Activated naive CD4-positive, alpha-beta T cell (primary cell): ENCODE data around the gene TCEANC2.
A peak's percentile ranks its signal among the peaks of the same experiment; 100 is the strongest.
"Not testable (repeated sequence)": the region's sequence is repeated elsewhere in the genome, so short reads cannot be mapped to it uniquely, and the experiment has no call there.

Source experiments
- DNase-seq, 4 experiments: peaks; one replicate each; lab custom pipeline; 2025; lab: John Stamatoyannopoulos, UW

TCEANC2 gene

DNA sequence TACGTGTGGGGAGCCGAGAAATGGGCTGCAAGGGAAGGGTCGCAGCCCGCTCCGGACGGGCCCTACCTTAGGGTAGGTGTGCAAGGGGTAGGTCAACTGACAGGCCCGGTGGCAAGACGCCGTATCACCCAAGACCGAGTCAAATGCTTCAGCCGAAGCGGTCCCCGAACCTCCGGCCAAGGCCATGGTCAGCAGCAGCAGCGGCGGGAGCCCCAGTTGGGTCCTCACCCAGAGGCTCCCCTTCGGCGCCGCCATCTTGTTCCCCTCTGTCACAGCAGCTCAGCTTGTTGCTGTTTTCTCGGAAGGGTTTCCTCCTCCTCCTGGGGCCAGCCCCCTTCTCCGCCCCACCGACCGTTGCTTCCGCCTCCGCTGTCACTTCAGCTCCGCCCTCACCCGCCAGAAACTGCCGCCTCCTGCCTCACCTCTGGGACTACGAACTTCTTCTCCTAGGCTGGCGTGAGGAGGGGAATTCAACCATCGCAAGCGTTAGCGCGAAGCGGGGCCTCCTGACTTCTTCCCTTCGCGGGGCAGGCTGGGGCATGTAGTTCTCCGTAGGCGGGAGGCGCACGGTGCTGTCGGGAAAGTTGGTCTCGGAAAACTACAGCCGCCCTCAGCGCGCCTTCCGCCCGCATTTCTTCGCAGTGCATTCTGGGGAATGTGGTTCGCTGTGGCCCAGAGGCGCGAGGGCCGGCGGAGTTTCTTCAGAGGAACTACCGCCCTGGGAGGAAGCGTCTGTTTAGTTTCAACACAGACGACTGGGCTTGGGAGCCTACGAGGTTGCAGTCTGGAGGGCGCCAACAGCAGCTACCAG is at the start of gene TCEANC2, which contains the start of gene TMEM59:
Gene TCEANC2 (plus strand): TSS at position 675 of the 811 bp plus-strand sequence. CDS start 815 bp downstream, outside the sequence.
Gene TMEM59 (minus strand): TSS at position 271 of the 811 bp plus-strand sequence. CDS start 16 bp downstream, at position 255.
- peak; percentile 91 to 95 (median 94) for DNase-seq

DNA sequence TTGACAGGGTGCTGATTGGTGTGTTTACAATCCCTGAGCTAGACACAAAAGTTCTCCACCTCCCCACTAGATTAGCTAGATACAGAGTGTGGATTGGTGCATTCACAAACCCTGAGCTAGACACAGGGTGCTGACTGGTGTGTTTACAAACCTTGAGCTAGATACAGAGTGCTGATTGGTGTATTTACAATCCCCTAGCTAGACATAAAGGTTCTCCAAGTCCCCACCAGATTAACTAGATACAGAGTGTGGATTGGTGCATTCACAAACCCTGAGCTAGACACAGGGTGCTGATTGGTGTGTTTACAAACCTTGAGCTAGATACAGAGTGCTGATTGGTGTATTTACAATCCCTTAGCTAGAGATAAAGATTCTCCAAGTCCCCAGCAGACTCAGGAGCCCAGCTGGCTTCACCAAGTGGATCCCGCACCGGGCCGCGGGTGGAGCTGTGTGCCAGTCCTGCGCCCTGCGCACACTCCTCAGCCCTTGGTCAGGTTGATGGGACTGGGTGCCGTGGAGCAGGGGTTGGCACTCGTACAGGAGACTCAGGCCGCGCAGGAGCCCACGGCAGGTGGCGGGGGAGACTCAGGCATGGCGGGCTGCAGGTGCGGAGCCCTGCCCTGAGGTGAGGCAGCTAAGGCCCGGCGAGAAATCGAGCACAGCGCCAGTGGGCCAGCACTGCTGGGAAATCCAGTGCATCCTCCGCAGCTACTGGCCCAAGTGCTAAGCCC is 49.5 kb upstream of the TCEANC2 start:
- not testable (repeated sequence) for DNase-seq

DNA sequence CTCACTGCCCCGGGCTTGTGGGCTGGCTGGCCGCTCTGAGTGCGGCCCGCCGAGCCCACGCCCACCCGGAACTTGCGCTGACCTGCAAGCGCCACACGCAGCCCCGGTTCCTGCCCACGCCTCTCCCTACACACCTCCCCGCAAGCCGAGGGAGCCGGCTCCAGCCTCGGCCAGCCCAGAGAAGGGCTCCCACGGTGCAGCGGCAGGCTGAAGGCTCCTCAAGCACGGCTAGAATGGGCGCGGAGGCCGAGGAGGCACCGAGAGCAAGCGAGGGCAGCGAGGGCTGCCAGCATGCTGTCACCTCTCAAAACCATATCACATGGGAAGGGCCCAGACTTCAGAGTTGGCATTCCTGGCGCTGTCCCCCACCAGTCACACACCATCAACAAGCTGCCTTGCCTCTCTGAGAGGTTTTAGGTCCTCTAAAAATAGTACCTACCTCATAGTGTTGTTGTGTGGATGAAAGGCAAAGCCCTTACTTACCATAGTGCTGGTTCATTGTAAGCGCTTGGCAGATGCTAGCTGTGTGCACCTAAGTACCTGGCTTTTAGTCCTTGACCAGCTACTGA is 48.8 kb upstream of the TCEANC2 start:
- no peak for DNase-seq

DNA sequence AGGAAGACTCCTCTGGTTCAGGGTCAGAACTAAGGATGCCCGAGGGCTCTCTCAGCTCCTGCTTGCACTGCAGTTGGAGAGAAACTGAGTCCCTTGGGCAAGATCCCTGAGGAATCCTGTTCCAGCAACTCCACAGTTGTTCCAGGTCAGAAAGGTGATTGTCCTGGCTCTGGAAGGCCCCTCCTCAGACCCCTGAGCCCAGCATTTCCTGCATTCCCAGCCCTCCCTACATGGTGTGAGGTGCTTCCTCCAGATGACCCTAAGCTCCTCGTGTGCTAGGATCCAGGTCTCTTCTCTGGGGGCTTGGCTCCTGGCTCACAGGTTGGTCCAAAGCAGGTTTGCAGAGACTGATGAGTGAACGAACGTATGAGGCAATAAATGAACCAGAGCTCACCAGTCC is 46.9 kb upstream of the TCEANC2 start:
- DNase-seq: no peak

DNA sequence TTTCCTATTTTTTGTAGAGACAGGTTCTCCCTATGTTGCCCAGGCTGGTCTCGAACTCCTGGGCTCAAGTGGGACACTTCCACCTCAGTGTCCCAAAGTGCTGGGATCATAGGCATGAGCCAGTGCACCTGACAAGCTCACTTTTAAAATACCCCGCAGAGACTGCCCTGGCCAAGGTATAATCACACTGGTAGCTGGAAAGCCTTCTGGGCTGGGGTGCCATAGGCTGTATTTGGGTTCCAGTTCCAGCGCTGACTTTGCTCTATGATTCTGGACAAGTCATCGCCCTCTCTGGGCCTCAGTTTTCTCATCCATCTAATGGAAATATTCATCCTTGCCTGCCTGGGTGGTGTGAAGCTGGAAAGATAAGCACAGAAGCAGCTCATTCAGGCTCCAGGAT is 45.8 kb upstream of the TCEANC2 start:
- DNase-seq: no peak

DNA sequence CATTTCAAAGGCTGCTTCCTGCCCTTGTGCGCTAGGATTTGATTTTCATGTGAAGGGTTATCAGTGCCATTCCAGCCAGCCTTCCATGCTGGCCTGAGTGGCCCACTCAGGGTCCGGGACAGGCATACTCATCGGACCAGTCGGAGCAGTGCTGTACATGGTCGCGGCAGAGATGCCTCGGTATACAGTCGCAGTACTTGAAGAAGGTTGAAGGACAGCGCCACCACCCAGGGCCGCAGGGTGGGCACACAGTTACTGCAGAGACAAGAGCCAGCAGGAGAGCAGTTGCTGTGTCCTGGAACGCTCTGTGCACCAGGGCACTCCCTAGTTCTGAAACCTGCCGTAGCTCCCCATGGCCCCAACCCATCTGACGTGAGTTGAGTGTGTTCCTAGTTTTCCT is 44.5 kb upstream of the TCEANC2 start:
- no peak for DNase-seq

DNA sequence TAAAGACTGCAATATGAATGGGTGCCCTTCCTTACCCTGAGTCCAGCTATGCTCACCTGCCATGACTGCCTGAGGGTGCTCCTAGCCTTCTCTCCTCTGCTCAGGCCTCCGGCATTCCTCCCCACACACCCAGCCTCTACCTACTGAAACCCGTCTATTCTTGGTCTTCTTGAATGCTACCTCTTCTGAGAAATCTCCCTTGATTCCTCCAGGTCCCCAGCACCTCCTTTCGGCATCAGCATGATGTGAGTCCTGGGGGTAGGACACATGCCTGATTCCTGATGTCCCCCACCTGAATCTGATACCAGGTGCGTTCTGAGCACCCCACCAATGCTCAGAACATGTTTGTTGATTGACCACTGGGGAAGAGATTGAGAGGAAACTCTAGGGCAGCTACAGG is 44.0 kb upstream of the TCEANC2 start:
- no peak for DNase-seq

DNA sequence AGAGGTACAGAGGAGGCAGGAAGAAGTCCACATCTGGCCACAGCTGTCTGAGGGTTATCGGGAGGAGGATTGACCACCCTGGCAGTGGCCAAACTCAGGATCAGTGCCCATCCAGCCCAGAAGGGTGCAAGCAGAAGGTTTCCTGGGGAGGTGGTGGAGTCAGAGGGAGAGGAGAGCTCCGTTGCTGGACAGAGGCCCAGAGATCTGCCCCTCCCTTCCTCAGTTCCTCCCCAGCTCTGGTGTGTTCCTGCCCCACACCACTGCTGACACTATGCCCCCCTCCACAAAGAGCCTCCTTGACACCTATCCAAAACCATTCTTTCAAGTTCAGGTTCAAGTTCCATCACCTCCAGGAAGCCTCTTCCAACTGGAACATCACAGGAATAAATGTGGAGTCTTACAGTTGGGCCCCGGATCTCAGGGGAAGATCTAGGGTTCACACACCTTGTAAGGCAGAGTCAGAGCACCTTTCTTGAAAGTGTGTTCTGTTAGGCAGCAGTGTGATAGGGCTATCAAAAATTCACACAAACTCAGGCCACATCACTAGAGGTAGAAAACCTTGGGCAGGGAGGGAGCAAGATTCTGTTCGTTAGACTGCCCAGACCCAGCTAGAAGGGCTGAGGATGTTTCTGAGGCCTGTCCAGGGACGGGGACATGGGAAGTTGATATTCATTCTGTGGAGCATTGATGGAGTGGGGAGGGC is 42.8 kb upstream of the TCEANC2 start:
- no peak for DNase-seq

DNA sequence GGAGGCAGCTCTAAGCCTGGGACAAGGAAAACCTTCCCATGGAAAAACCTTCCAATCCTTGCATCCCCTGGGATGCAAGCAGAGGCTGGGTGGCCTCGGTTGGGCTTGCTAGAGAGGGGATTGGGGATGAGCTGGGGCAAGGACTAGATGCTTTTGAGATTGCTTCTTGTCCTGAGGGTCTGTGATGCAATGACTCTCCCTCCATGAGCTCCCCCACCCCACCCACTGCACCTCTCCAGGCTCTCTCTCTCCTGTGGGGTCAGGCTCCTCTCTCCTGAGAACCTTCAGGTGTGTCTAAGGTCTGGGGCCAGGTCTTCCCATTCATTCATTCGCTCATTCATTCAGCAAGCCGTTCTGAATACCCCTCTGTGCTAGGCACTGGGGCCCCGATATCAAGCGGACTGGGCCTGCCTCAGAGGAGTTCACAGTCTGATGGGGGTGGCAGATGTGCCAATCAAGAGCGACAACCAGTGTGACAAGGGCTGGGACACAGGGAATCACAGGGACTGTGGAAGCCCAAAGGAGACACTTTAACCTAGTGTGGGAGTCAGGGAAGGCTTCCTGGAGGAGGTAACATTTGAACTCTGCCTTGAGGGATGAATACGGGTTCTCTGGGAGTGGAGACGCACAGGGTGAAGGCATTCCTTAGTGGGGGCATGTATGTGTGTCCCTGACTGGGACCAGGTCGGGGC is 41.9 kb upstream of the TCEANC2 start:
- no peak for DNase-seq

DNA sequence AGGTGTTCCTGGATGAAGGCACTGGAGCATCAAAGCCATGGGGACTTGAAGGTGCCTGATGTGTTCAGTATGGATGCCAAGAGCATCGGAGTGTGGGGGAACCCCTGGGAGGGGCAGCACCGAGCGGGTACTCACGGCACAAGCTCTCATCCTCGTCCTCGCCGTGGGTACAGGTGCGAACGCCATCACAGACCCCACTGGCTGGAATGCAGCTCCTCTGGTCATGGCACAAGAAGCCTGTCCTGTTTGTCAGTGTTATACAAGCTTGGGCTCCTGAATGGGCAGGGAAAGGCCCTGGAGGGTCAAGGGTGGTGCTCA is 41.4 kb upstream of the TCEANC2 start:
- DNase-seq: no peak

DNA sequence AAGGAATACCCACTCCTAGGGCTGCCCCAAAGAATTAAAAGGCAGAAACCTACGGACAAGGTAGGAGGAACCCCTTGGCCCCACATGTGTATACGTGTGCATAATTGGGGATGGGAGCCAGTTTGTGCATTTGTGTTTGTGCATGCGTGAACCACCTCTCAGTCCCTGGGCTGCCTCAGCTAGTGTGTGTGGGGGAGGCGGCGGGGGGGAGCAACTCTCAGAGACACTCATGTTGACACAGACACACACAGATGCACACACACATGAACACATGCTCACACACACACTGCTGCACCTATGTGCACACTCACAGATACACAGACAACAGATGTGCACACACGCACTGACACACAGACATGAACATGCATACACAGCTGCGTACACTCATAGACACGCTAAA is 40.5 kb upstream of the TCEANC2 start:
- DNase-seq: no peak

DNA sequence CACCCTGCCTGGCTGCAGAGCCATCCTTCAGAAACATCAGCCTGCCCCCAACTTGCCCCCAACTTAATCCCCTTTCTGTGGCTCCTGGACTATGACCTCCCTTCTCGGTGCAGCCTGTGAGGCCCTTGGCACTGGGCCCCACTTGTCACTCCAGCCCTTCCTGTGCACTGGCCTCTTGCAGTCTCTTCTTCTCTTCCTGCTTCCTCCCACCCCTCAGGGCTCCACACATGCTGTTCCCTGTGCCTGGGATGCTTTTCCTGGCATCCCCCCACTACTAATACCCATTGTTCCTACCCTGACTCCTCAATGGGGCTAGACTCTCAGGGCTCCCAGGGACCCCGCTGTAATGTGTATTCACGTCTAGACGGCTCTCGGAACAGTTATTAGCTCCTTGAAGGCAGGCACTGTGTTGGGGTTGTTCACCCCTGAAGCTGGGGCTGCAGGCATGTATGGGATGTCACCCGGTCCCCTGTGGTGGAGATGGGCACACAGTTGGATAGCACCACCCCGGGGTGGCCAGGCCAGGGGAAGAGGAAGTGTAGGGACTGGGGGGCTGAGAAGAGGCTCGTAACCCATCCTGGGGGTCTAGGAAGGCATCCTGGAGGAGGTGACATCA is 39.9 kb upstream of the TCEANC2 start:
- no peak for DNase-seq

DNA sequence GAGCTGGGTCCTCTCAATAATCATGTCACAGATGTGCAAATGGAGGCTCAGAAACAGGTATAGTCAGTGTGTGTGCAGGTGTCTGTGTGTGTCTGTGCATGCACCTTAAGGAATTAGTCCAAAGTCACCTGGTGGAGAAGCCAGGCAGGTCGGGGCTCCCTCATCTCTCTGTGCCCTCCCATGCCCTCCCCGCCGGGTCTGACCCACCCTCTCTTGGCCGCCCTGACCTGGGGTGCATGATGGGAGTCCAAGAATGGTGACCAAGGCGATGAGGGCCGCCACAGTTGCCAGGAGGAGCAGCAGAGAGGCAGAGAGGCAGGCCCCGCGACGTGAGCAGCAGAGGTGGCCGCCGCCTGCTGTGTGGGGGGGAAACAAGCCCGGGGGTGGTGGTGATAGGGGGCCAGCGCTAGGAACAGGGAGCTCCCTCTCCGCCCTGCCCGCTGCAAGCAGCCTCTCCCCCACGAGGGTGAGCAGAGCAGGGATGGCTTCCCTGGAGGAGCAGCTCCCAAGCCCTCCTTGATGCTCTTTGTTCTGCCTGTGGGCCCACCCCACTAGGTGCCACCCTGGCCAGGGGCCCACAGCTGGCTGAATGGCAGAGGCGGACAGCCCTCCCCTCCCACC is 39.3 kb upstream of the TCEANC2 start:
- DNase-seq: no peak

DNA sequence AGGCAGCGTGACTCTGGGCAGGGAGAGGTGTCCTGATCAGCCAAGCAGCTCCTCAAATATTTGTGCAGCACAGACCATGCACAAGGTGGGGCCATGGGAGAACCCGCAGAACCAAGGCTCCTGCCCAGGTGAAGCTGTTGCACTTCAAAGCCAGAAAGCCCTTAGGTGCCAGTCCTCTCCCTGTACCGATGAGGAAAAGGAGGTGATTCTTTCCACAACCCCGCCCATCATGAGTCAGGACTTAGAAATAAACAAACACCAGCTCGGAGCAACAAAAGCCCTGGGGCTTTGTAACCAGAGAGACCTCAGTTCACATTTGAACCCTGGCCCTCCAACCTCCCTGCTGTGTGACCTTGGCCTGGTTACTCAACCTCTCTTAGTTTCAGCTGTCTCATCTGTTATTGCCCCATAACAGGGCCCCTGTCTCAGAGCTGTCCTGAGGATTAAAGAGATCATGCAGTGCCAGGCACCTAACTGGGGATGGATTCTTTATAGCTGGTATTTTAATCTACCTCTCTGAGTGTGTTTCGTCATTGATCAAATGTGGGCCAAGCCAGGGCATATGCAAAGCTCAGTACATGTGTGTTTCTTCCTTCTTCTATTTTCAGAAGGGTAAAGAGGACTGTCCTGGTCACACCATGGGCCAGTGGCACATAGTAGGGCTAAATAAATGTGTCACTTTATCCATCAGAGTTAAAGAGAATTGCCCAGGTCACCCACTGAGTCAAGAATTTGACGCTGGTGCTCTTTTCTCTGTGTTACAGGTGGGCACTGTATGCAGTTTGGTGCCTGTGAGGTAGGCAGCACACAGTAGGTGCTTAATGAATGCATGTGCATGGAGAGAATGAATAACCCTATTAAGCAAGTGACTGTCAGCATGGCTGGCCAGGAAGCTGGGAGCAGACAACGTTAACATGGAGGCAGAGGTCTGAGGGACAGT is 36.8 kb upstream of the TCEANC2 start:
- no peak for DNase-seq

DNA sequence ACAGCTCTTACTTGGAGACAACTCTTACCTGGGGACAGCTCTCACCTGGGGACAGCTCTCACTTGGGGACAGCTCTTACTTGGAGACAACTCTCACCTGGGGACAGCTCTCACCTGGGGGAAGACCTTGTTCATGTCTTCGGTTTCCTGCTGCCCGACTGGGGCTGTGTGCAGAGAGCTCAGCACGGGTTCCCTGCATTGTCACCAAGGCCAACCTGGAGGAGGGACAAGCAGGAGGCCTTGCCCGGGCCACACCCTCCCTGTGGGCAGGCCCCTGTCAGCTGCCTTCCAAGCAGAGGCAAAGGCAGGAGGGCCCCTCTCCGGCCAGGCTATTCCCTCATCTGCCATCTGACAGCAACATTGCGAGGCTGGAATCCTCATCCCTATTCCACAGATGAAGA is 35.4 kb upstream of the TCEANC2 start, which contains the start of gene LDLRAD1:
Gene LDLRAD1 (minus strand): TSS at position 208 of the 400 bp plus-strand sequence. CDS start 74 bp downstream, at position 134.
- no peak for DNase-seq

DNA sequence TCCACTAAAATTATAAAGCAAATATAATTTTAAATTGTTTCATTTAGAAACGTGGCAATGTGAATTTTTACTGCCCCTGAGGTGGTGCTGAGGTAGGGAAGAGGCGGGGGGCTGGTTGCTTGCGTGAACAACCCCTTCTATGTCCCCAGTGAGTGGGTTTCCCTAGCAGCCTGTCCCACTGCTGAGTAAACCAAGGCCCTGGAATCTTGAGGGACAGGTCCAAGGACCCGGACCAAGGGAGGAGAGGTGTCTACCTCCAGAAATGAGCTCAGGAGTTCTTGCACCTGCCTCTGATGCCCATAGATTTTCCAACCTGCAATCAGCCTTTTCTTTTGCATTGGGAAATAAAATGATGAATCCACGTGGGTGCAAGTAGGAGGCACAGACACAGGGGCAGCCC is 34.8 kb upstream of the TCEANC2 start:
- DNase-seq: no peak

DNA sequence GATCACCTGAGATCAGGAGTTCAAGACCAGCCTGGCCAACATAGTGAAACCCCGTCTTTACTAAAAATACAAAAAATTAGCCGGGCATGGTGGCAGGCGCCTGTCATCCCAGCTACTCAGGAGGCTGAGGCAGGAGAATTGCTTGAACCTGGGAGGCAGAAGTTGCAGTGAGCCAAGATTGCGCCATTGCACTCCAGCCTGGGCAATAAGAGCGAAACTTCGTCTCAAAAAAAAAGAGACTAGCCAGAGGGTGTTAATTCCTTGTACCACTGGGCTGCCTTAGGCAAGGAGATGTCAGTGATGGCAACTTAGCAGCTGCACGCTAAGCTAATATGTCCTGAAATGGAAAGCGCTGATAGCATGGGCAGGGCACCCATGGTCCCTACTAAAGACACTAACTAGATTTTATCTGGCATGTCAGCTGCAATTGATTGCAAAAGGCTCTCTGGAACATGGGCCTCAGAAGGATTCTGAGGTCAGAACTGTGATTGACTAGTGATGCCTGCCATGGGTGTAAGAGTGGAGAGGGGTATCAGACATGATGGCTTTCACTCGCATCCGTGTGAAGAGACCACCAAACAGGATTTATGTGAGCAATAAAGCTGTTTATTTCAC is 33.7 kb upstream of the TCEANC2 start:
- not testable (repeated sequence) for DNase-seq

DNA sequence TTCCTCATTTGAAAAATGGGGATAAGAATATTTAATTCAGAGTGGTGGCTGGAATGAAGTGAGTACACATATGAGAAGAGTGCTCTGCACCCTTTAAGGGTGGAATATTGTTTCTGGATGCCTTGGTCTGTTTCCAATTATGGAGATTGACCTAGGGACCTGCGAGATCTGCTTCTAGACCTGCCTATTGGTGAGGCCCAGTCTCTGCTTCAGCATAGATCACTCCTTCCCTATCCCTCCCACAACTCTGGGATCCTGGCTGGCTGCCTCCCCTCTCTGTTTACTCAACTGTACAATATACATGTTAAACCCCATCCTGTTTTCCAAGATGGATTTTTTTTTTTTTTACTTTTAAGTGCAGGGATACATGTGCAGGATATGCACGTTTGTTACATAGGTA is 29.1 kb upstream of the TCEANC2 start:
- DNase-seq: no peak

DNA sequence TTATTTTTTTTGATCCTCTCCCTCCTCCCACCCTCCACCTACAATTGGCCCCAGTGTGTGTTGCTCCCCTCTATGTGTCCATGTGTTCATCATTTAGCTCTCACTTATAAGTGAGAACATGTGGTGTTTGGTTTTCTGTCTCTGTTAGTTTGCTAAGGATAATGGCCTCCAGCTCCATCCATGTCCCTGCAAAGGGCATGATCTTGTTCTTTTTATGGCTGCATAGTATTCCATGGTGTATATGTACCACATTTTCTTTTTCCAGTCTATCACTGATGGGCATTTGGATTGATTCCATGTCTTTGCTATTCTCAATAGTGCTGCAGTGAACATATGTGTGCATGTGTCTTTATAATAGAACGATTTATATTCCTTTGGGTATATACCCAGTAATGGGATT is 28.6 kb upstream of the TCEANC2 start:
- DNase-seq: not testable (repeated sequence)
